ENCODE data around the gene FBXW5. TPM values are rescaled to one million over a fixed set of nuclear protein-coding genes. Genes with fewer than 3 reads are reported as not detected.

Gene FBXW5
- total RNA-seq, 4 donors from 2014 or later: 294 to 820 (median 446) TPM

DNA sequence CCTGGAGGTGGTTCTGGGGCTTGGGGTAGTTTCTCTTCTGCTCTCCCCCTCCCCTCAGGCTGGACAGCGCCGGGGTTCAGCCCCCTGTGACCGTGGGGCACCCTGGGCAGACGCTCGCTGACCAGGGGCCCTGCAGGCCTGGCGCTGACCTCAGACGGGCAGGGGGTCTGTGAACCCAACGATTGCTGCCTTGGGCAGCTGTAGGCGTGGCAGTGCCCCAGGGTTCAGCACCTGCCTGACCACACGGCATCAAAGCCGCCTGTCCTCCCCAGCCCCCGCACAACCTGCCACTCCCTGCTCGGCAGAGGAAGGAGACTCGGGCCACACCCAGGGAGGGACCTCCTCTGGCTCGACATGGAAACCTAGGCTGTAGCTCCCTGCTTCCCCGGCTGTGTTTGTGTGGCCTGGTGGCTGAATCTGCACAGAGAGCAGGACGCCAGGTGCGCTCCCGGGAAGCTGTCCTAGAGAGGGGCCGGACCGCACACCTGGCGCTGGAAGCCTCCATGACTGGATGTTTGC is 19.7 kb upstream of the FBXW5 start:
- WGBS, 2 donors (ENCODE audit: low coverage in 1 of 2): 50% methylated on average over 21 of the region's 22 CpGs; no CpG with 5 or more reads in 1 of the 2 donors
- Histone ChIP-seq H3K27ac (peak overlapping the region; percentile 19 to 68 (median 44)), H3K9me3 (no peaks in the 10 kb centered on the region), H3K36me3 (no peaks in the 10 kb centered on the region), H3K4me1 (peaks cover 0 to 19% (median 10%) of the 10 kb centered on the region in 4 donors), H3K27me3 (peaks cover 5% of the 10 kb centered on the region), H3K4me3 (no peak overlapping the region)
- DNase-seq: peak; percentile 80
- in situ Hi-C loops (cut with MboI; ENCODE audit: low pct_ligation_motif_present in 1 of 4, low pct_unique_long_range_greater_than_20kb in 1 of 4, low sequenced_read_pairs in 3 of 4) (no loop called here), intact Hi-C loops (cut with DNase I; ENCODE audit: low total_unique reads) (no loop called here)
- TF ChIP-seq POLR2AphosphoS5 (IDR thresholded peaks at IDR 0.05): no peak

DNA sequence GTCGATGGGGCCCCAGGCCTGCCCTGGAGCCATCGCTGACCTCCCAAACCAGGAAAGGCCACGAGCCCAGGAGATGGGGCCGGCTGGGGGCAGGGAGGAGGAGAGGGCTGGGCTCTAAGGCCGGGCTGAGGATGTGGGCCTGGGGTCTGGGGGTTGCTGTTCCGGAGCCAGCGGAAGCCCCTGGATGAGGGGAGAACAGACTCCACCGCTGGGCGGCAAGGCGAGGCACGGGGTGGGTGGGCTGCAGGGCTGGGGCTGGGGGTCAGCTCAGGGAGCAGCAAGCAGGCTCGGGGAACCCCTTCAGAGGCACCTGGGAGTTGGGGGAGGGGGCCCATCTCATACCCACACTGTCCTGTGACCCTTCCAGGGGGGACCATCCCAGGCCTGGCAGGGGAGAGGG is 19.2 kb upstream of the FBXW5 start:
- Histone ChIP-seq H3K4me1 (peaks cover 0 to 19% (median 10%) of the 10 kb centered on the region in 4 donors), H3K27me3 (peaks cover 5% of the 10 kb centered on the region), H3K36me3 (no peaks in the 10 kb centered on the region), H3K4me3 (no peak overlapping the region), H3K9me3 (no peaks in the 10 kb centered on the region), H3K27ac (peak overlapping the region in 2 of 4 donors; percentile 38 to 68)
- no peak for DNase-seq
- intact Hi-C loops (cut with DNase I; ENCODE audit: low total_unique reads): no loop called here
- TF ChIP-seq EP300 (IDR thresholded peaks at IDR 0.05; ENCODE audit: low read depth) (no peak), POLR2A (IDR thresholded peaks at IDR 0.05) (no peak), POLR2AphosphoS5 (IDR thresholded peaks at IDR 0.05) (no peak)
- TF ChIP-seq, protein P1, sequence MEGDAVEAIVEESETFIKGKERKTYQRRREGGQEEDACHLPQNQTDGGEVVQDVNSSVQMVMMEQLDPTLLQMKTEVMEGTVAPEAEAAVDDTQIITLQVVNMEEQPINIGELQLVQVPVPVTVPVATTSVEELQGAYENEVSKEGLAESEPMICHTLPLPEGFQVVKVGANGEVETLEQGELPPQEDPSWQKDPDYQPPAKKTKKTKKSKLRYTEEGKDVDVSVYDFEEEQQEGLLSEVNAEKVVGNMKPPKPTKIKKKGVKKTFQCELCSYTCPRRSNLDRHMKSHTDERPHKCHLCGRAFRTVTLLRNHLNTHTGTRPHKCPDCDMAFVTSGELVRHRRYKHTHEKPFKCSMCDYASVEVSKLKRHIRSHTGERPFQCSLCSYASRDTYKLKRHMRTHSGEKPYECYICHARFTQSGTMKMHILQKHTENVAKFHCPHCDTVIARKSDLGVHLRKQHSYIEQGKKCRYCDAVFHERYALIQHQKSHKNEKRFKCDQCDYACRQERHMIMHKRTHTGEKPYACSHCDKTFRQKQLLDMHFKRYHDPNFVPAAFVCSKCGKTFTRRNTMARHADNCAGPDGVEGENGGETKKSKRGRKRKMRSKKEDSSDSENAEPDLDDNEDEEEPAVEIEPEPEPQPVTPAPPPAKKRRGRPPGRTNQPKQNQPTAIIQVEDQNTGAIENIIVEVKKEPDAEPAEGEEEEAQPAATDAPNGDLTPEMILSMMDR (IDR thresholded peaks at IDR 0.05): no peak
- 82% methylated on average over 12 of the region's 12 CpGs; no CpG with 5 or more reads in 1 of the 2 donors for WGBS, 2 donors (ENCODE audit: low coverage in 1 of 2)
- in situ Hi-C loops (cut with MboI; ENCODE audit: low pct_ligation_motif_present in 1 of 4, low pct_unique_long_range_greater_than_20kb in 1 of 4, low sequenced_read_pairs in 3 of 4): no loop called here

DNA sequence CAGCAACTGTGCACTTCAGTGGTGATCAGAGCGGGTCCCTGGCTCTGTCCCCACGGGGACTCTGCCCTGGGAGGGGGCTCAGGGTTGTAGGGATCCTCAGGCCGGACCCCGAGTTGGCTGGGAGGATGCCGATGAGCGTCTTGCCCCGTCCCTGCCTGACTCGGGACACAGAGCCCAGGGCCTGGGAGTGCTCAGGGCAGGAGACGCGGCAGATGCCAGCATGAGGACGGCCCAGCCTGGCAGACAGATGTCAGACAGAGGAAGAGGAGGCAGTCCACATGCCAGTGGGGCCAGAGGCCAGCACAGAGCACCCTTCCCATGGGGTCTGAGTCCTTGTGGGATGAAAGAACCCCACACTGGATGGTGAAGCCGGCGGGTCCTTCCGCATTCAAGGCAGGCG is 18.8 kb upstream of the FBXW5 start:
- 76% methylated on average over 15 of the region's 15 CpGs; no CpG with 5 or more reads in 1 of the 2 donors for WGBS, 2 donors (ENCODE audit: low coverage in 1 of 2)
- in situ Hi-C loops (cut with MboI; ENCODE audit: low pct_ligation_motif_present in 1 of 4, low pct_unique_long_range_greater_than_20kb in 1 of 4, low sequenced_read_pairs in 3 of 4): no loop called here
- H3K9me3 ChIP-seq: no peaks in the 10 kb centered on the region

DNA sequence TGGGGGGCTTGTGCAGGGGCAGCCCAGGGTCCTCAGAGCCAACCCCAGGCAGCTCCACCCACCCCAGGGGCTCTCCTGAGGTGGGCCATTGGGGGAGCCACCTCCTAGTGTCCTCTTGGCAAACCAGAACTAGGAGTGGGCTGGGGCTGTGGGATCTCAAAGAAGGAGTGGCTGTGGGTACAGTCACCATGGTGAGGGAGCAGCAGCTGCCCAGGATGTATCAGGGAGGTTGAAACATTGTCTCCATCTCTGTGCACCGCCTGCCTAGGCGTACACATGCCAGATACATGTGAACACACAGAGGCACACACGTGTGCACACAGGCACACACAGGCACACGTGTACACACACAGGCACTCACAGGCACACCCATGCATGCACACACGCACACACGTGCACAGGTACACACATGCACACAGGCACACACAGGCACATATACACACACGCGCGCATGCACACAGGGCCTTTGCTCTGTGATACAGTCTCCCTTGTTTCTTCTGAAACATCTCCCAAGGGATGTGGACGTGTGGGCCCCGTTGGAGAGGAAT is 18.2 kb upstream of the FBXW5 start:
- Histone ChIP-seq H3K4me1 (peaks cover 0 to 19% (median 10%) of the 10 kb centered on the region in 4 donors), H3K4me3 (no peak overlapping the region), H3K27ac (no peak overlapping the region), H3K36me3 (no peaks in the 10 kb centered on the region), H3K9me3 (no peaks in the 10 kb centered on the region), H3K27me3 (peaks cover 5% of the 10 kb centered on the region)
- TF ChIP-seq, protein P1 (IDR thresholded peaks at IDR 0.05): no peak
- no peak for TF ChIP-seq EP300 (IDR thresholded peaks at IDR 0.05; ENCODE audit: low read depth)
- no peak for TF ChIP-seq POLR2AphosphoS5 (IDR thresholded peaks at IDR 0.05)
- TF ChIP-seq POLR2A (IDR thresholded peaks at IDR 0.05): no peak
- WGBS, 2 donors (ENCODE audit: low coverage in 1 of 2): 86% methylated on average over 11 of the region's 11 CpGs; no CpG with 5 or more reads in 1 of the 2 donors
- in situ Hi-C loops (cut with MboI; ENCODE audit: low pct_ligation_motif_present in 1 of 4, low pct_unique_long_range_greater_than_20kb in 1 of 4, low sequenced_read_pairs in 3 of 4): no loop called here
- no peak for DNase-seq
- intact Hi-C loops (cut with DNase I; ENCODE audit: low total_unique reads): no loop called here

More for the DNA sequence above, 18.8 kb upstream of the FBXW5 start:
- intact Hi-C loops (cut with DNase I; ENCODE audit: low total_unique reads): no loop called here
- Histone ChIP-seq H3K36me3 (no peaks in the 10 kb centered on the region), H3K27me3 (peaks cover 5% of the 10 kb centered on the region), H3K4me3 (no peak overlapping the region), H3K27ac (no peak overlapping the region), H3K4me1 (peaks cover 0 to 19% (median 10%) of the 10 kb centered on the region in 4 donors)
- no peak for DNase-seq
- TF ChIP-seq EP300 (IDR thresholded peaks at IDR 0.05; ENCODE audit: low read depth) (no peak), POLR2A (IDR thresholded peaks at IDR 0.05) (no peak), POLR2AphosphoS5 (IDR thresholded peaks at IDR 0.05) (no peak)
- TF ChIP-seq, protein P1 (IDR thresholded peaks at IDR 0.05): no peak

Data from transverse colon (tissue), 4 donors.